PC-9 (cell line): ENCODE data around the gene EYA3.

Experiments used
- CTCF ChIP-seq: fragments of 200-600 bp; sonication (generic); conservative IDR thresholded peaks from 2 replicates; pipeline ENCODE4 v1.6.1; 2017; ENCODE audit warnings: mixed run types, antibody characterized with exemption, mild to moderate bottlenecking, moderate library complexity
- EZH2 ChIP-seq: fragments of 200-600 bp; sonication (generic); IDR thresholded peaks from 2 replicates; pipeline ENCODE4 v1.8.0; 2017; ENCODE audit warnings: antibody characterized with exemption, low read depth

- TF ChIP-seq CTCF = no peak
- TF ChIP-seq EZH2 = no peak
Measured at GRCh38 chr1:27945020-27945419, 143.4 kb downstream of the EYA3 start.
